GM12878 (cell line): ENCODE data around the gene DNAJC4. TPM values are rescaled to one million over a fixed set of nuclear protein-coding genes. Genes with fewer than 3 reads are reported as not detected.

Source experiments
- ATAC-seq: fragments of 200-7000 bp; cut with Tn5 transposase; 3 replicates; pipeline ENCODE4 v1.9.1; 2020; ENCODE audit warnings: mild to moderate bottlenecking, moderate library complexity
- BruUV-seq: library from RNA; stranded (reverse); fragments of 400-500 nt; replicated peaks from 2 replicates; lab custom pipeline; 2021; lab: Mats Ljungman, UMichigan
- CTCF ChIA-PET: fragments of 300-600 bp; sonication (Branson Sonifier 250); formaldehyde crosslinking; extraction: SDS; loops from one replicate; lab custom pipeline; 2021; ENCODE audit warnings: inconsistent platforms; lab: Yijun Ruan, JAX
- POLR2A ChIA-PET: fragments of 350-600 bp; formaldehyde crosslinking; extraction: SDS; loops from one replicate; lab custom pipeline; 2021; ENCODE audit warnings: inconsistent platforms; lab: Charles Lee
- RAD21 ChIA-PET: fragments of 300-600 bp; sonication (Branson Sonifier 250); formaldehyde crosslinking; loops from one replicate; lab custom pipeline; 2023; ENCODE audit warnings: antibody characterized with exemption; ENCODE audit not compliant: unreplicated experiment; lab: Charles Lee
- SMC1A ChIA-PET: fragments of 300-600 bp; sonication (Branson Sonifier 250); formaldehyde crosslinking; loops from one replicate; lab custom pipeline; 2023; ENCODE audit not compliant: unreplicated experiment, uncharacterized antibody; lab: Charles Lee
- DNase-seq: peaks from one replicate; pipeline ENCODE4 v3.0.0-alpha.2; 2011; ENCODE audit warnings: low read depth, low spot score
- FAIRE-seq: peaks from 3 replicates; lab custom pipeline; 2011; peaks lifted over from hg19 to GRCh38; lab: Jason Lieb, UNC
- H2AFZ ChIP-seq: 2 replicates; pipeline ENCODE4 v1.6.0; 2011; ENCODE audit warnings: low read depth, low read length, control low read depth; ENCODE audit not compliant: control insufficient read depth
- H3K27ac ChIP-seq: 2 replicates; pipeline ENCODE4 v1.5.1; 2011; ENCODE audit warnings: control low read depth; ENCODE audit not compliant: control insufficient read depth, insufficient read depth
- H3K27me3 ChIP-seq, 2 experiments: replicated peaks in 1 of 2; 2 replicates each; pipeline versions ENCODE4 v1.6.0 to v1.6.1; 2011; ENCODE audit warnings: low read length in 1 of 2; ENCODE audit not compliant: control insufficient read depth in 2 of 2, insufficient read depth in 2 of 2
- H3K36me3 ChIP-seq, 2 experiments: 2 replicates each; pipeline ENCODE4 v1.5.1; 2011; ENCODE audit warnings: low read length in 1 of 2; ENCODE audit not compliant: control insufficient read depth in 2 of 2, insufficient read depth in 2 of 2
- H3K4me1 ChIP-seq: 2 replicates; pipeline ENCODE4 v1.6.1; 2011; ENCODE audit warnings: mild to moderate bottlenecking, low read length, moderate library complexity, mixed read lengths; ENCODE audit not compliant: control insufficient read depth, insufficient read depth
- H3K4me2 ChIP-seq: 2 replicates; pipeline ENCODE4 v1.6.0; 2011; ENCODE audit warnings: control low read depth; ENCODE audit not compliant: control insufficient read depth, insufficient read depth
- H3K4me3 ChIP-seq: fragments of 200-600 bp; sonication (generic); 2 replicates; pipeline ENCODE4 v1.5.1; 2016
- H3K79me2 ChIP-seq: 2 replicates; pipeline ENCODE4 v1.6.0; 2011; ENCODE audit warnings: low read length; ENCODE audit not compliant: control insufficient read depth, insufficient read depth
- H3K9ac ChIP-seq: 2 replicates; pipeline ENCODE4 v1.8.0; 2011; ENCODE audit warnings: low read length, control low read depth, mixed read lengths; ENCODE audit not compliant: control insufficient read depth, insufficient read depth
- H3K9me3 ChIP-seq: replicated peaks from 3 replicates; pipeline ENCODE4 v1.5.1; 2011; ENCODE audit warnings: mild to moderate bottlenecking, low read length; ENCODE audit not compliant: control insufficient read depth, insufficient read depth
- H4K20me1 ChIP-seq: 2 replicates; pipeline ENCODE4 v1.6.0; 2011; ENCODE audit not compliant: control insufficient read depth, insufficient read depth
- HDGF ChIP-seq: fragments of 450-650 bp; IDR thresholded peaks from 2 replicates; pipeline ENCODE4 v1.6.1; 2016; ENCODE audit warnings: antibody characterized with exemption
- MYC ChIP-seq: IDR thresholded peaks from 2 replicates; pipeline ENCODE4 v1.6.1; 2011; ENCODE audit warnings: mild to moderate bottlenecking, low read length, moderate library complexity, inconsistent platforms; ENCODE audit not compliant: insufficient read depth, insufficient replicate concordance, insufficient read length, severe bottlenecking
- NFXL1 ChIP-seq: fragments of 450-650 bp; IDR thresholded peaks from 2 replicates; pipeline ENCODE4 v1.6.1; 2017; ENCODE audit warnings: antibody characterized with exemption, mild to moderate bottlenecking, borderline replicate concordance
- POLR2AphosphoS5 ChIP-seq: IDR thresholded peaks from 2 replicates; pipeline ENCODE4 v1.6.1; 2011; ENCODE audit warnings: mild to moderate bottlenecking, low read length, inconsistent platforms
- SIN3A ChIP-seq: IDR thresholded peaks from 2 replicates; pipeline ENCODE4 v1.6.1; 2012; ENCODE audit warnings: low read depth, low read length, improper control_type of control experiment
- SMC3 ChIP-seq: IDR thresholded peaks from 2 replicates; pipeline ENCODE4 v1.6.1; 2011; ENCODE audit warnings: low read length, improper control_type of control experiment, borderline replicate concordance
- TBL1XR1 ChIP-seq: IDR thresholded peaks from 2 replicates; pipeline ENCODE4 v1.6.1; 2012; ENCODE audit warnings: low read depth, low read length, improper control_type of control experiment
- ZNF274 ChIP-seq: IDR thresholded peaks from one replicate; pipeline ENCODE4 v1.8.0; 2011; ENCODE audit not compliant: insufficient read length, insufficient read depth
- WGBS: methylation state at CpG from one replicate; pipeline ENCODE4 v1.1.6; 2016; ENCODE audit warnings: low lambda C conversion rate; ENCODE audit not compliant: insufficient replicate concordance, insufficient coverage; ENCODE audit errors: missing lambda C conversion rate; 5-methylcytosine and 5-hydroxymethylcytosine counted together
- in situ Hi-C: fragments of 300-500 bp; cut with MboI; formaldehyde crosslinking; loops from 9 replicates; pipeline ENCODE4 v1.14.3; 2018; ENCODE audit warnings: mixed read lengths
- intact Hi-C: fragments of 100-400 bp; cut with micrococcal nuclease; formaldehyde crosslinking; loops from one replicate; pipeline ENCODE4 v1.14.2; 2022; ENCODE audit not compliant: unreplicated experiment
- polyA plus RNA-seq, 11 experiments: library from polyadenylated mRNA; depleted of rRNA in 4 of 11; unstranded in 6 of 11; stranded (reverse) in 5 of 11; fragments of >200 nt; fragmentation: Nextera tagmentation in 4 of 11; fragmentation: Illumina TruSeq in 1 of 11; extraction: Ambion mirVana in 4 of 11; extraction: Trizol in 1 of 11; gene quantifications; 1 replicate in 1 of 11; 2 replicates in 10 of 11; pipeline versions ENCODE4 v1.2.1 to v1.2.3, GENCODE V29; 2011 to 2016; ENCODE audit warnings: inconsistent platforms in 2 of 11, missing spikeins in 2 of 11, low read depth in 1 of 11
- total RNA-seq, 4 experiments: library from RNA; depleted of rRNA in 3 of 4; stranded (reverse); fragments of >200 nt in 3 of 4; fragmentation: Illumina TruSeq in 1 of 4; extraction: Trizol in 1 of 4; gene quantifications; 2 replicates each; pipeline versions ENCODE4 v1.2.1 to v1.2.3, GENCODE V29; 2013 to 2021
- TF ChIP-seq, protein P1 (sequence below): IDR thresholded peaks from 2 replicates; pipeline ENCODE4 v1.6.1; 2012; ENCODE audit warnings: mild to moderate bottlenecking, low read depth, low read length
- TF ChIP-seq, protein P2 (sequence below): IDR thresholded peaks from 2 replicates; pipeline ENCODE4 v1.6.1; 2012; ENCODE audit warnings: low read depth, low read length, improper control_type of control experiment
- TF ChIP-seq, protein P3 (sequence below): IDR thresholded peaks from 2 replicates; pipeline ENCODE4 v1.6.1; 2011; ENCODE audit warnings: low read depth, low read length, improper control_type of control experiment, borderline replicate concordance
- TF ChIP-seq, protein P4 (sequence below): fragments of 450-650 bp; IDR thresholded peaks from 2 replicates; pipeline ENCODE4 v1.6.1; 2016; ENCODE audit warnings: mild to moderate bottlenecking, moderate library complexity, borderline replicate concordance

DNAJC4 gene
- total and polyA plus RNA-seq, 10 of the 15 experiments (the other 5 are each of a cell fraction or from before 2014, with no cell fraction given), result 3.7 to 64.9 (median 30.1) TPM

DNA sequence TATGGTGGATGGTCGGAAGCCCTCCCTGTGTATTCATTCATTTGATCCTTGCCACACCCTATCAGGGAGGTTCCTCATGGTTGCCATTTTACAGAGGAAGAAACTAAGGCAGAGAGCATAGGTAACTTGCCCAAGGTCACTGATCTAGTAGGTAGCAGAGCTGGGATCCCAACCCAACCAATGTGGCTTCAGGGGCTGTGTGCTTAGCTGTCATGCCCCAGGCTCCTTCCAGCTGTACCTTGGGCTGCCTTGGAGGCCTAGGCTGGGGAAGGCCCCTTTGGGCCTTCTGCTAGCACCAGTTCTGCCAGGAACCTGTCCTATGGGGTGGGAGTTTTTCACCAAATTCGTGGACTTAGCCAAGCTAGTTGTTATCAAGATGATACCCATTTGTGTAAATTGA lies 45.5 kb downstream of the DNAJC4 start:
- POLR2A ChIA-PET, result interaction anchor here (0.8 kb wide), 1 partner anchor 35 kb away, joined by 3 read pairs; the partner anchor contains the start of gene FKBP2
- no peak for TF ChIP-seq NFXL1
- TF ChIP-seq SIN3A, result no peak
- TF ChIP-seq, protein P1, sequence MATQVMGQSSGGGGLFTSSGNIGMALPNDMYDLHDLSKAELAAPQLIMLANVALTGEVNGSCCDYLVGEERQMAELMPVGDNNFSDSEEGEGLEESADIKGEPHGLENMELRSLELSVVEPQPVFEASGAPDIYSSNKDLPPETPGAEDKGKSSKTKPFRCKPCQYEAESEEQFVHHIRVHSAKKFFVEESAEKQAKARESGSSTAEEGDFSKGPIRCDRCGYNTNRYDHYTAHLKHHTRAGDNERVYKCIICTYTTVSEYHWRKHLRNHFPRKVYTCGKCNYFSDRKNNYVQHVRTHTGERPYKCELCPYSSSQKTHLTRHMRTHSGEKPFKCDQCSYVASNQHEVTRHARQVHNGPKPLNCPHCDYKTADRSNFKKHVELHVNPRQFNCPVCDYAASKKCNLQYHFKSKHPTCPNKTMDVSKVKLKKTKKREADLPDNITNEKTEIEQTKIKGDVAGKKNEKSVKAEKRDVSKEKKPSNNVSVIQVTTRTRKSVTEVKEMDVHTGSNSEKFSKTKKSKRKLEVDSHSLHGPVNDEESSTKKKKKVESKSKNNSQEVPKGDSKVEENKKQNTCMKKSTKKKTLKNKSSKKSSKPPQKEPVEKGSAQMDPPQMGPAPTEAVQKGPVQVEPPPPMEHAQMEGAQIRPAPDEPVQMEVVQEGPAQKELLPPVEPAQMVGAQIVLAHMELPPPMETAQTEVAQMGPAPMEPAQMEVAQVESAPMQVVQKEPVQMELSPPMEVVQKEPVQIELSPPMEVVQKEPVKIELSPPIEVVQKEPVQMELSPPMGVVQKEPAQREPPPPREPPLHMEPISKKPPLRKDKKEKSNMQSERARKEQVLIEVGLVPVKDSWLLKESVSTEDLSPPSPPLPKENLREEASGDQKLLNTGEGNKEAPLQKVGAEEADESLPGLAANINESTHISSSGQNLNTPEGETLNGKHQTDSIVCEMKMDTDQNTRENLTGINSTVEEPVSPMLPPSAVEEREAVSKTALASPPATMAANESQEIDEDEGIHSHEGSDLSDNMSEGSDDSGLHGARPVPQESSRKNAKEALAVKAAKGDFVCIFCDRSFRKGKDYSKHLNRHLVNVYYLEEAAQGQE, result no peak
- no peak for TF ChIP-seq HDGF
- no peak for TF ChIP-seq TBL1XR1
- TF ChIP-seq SMC3, result no peak
- TF ChIP-seq, protein P2, sequence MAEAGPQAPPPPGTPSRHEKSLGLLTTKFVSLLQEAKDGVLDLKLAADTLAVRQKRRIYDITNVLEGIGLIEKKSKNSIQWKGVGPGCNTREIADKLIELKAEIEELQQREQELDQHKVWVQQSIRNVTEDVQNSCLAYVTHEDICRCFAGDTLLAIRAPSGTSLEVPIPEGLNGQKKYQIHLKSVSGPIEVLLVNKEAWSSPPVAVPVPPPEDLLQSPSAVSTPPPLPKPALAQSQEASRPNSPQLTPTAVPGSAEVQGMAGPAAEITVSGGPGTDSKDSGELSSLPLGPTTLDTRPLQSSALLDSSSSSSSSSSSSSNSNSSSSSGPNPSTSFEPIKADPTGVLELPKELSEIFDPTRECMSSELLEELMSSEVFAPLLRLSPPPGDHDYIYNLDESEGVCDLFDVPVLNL, result no peak
- TF ChIP-seq ZNF274, result no peak
- TF ChIP-seq, protein P3, sequence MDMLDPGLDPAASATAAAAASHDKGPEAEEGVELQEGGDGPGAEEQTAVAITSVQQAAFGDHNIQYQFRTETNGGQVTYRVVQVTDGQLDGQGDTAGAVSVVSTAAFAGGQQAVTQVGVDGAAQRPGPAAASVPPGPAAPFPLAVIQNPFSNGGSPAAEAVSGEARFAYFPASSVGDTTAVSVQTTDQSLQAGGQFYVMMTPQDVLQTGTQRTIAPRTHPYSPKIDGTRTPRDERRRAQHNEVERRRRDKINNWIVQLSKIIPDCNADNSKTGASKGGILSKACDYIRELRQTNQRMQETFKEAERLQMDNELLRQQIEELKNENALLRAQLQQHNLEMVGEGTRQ, result no peak
- no peak for TF ChIP-seq MYC
- no peak for TF ChIP-seq POLR2AphosphoS5
- TF ChIP-seq, protein P4, sequence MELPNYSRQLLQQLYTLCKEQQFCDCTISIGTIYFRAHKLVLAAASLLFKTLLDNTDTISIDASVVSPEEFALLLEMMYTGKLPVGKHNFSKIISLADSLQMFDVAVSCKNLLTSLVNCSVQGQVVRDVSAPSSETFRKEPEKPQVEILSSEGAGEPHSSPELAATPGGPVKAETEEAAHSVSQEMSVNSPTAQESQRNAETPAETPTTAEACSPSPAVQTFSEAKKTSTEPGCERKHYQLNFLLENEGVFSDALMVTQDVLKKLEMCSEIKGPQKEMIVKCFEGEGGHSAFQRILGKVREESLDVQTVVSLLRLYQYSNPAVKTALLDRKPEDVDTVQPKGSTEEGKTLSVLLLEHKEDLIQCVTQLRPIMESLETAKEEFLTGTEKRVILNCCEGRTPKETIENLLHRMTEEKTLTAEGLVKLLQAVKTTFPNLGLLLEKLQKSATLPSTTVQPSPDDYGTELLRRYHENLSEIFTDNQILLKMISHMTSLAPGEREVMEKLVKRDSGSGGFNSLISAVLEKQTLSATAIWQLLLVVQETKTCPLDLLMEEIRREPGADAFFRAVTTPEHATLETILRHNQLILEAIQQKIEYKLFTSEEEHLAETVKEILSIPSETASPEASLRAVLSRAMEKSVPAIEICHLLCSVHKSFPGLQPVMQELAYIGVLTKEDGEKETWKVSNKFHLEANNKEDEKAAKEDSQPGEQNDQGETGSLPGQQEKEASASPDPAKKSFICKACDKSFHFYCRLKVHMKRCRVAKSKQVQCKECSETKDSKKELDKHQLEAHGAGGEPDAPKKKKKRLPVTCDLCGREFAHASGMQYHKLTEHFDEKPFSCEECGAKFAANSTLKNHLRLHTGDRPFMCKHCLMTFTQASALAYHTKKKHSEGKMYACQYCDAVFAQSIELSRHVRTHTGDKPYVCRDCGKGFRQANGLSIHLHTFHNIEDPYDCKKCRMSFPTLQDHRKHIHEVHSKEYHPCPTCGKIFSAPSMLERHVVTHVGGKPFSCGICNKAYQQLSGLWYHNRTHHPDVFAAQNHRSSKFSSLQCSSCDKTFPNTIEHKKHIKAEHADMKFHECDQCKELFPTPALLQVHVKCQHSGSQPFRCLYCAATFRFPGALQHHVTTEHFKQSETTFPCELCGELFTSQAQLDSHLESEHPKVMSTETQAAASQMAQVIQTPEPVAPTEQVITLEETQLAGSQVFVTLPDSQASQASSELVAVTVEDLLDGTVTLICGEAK, result no peak

More for the DNA sequence above, 45.5 kb downstream of the DNAJC4 start:
- Histone ChIP-seq H3K4me3 (no peak overlapping the region), H3K9ac (no peak overlapping the region), H3K4me2 (no peak overlapping the region), H3K27me3 (no peaks in the 10 kb centered on the region), H3K79me2 (peaks cover 10% of the 10 kb centered on the region), H3K9me3 (no peaks in the 10 kb centered on the region), H3K36me3 (peaks cover 0 to 3% of the 10 kb centered on the region in 2 experiments; a peak in 1 of 4 replicates), H3K4me1 (0 out of 2 replicates have a peak, but pooled peaks cover 2% of the 10 kb centered on the region), H2AFZ (no peak overlapping the region), H4K20me1 (no peaks in the 10 kb centered on the region; the same call in 1 of the 2 replicates), H3K27ac (no peak overlapping the region)
- ChIA-PET SMC1A (interaction anchor here (1.3 kb wide), 1 partner anchor 42 kb away, joined by 3 read pairs; the partner anchor contains the start of genes PRDX5 and TRMT112), CTCF (interaction anchor here (2.0 to 3.5 kb wide), 2 partner anchors 25 to 29 kb away, joined by 8 to 10 read pairs; no protein-coding TSS in a partner anchor), RAD21 (no interaction called here)
- in situ Hi-C loops, result no loop called here
- WGBS, result 87% methylated on average over 2 of the region's 2 CpGs
- FAIRE-seq (no peak), DNase-seq (no peak), ATAC-seq (no peak)
- intact Hi-C loops, result no loop called here
- no TSS peak for BruUV-seq
